Activated T-helper 1 cell treated with anti-CD3 and anti-CD28 coated beads, Interleukin-2, amount 50 U/mL, for 16 hours (primary cell): ENCODE data around the gene OXLD1.
"Not testable (repeated sequence)": the region's sequence is repeated elsewhere in the genome, so short reads cannot be mapped to it uniquely, and the experiment has no call there.

Experiments
- DNase-seq, 2 donors: peaks; one replicate each; pipeline ENCODE4 v3.0.0-alpha.2; 2020; ENCODE audit warnings: low read depth in 1 of 2, low spot score in 1 of 2

OXLD1 gene

DNA sequence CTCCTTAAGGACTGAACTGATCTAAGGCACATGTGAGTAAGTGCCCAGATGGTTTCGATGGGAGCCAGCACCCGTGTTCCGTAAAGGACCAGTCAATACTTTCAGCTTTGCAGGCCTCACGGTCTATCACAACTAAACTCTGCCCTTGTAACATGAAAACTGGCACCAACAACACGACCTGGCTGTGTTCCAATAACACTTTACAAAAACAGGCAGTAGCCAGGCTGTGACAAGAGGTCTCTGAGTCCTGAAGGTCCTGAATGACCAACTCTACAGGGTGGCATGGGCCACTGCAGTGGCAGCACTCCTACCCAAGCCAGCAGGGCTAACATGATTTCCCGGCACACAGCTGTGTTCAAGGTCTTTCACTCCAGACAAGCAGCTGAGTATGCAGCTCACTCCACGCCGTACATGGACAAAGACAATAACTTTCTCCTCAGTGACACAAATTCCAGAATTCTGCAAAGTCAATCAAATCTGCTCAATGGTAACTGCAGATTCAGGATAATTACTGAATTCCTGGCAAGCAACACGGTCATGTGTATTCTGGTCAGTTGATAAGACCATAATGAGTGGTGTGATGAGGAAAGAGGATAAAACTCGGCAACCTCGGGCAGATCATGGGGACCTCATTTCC lies 44.8 kb downstream of the OXLD1 start:
- no peak for DNase-seq

DNA sequence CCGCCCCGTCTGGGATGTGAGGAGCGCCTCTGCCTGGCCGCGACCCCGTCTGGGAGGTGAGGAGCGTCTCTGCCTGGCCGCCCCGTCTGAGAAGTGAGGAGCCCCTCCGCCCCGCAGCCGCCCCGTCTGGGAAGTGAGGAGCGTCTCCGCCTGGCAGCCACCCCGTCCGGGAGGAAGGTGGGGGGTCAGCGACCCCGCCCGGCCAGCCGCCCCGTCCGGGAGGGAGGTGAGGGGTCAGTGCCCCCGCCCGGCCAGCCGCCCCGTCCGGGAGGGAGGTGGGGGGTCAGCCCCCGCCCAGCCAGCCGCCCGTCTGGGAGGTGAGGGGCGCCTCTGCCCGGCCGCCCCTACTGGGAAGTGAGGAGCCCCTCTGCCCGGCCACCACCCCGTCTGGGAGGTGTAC lies 48.1 kb downstream of the OXLD1 start:
- DNase-seq = not testable (repeated sequence)

DNA sequence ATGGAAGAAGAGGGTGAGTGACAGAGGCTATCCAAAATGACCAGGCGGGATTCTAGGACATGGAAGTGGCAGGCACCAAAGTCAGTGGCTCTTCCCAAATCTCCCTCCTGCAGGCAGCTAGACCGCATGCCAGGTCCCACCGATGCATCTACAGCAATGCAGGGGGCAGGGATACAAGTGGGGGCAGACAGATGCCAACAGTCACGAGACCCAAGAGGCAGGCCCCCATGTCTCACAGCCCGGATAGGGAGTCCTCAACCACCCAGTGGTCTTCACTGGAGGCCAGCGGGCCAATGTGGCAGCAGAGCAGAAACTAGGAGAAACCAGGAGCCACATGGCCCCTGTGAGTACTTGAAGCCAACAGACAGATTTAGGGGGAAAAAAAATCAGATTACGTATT lies 49.5 kb downstream of the OXLD1 start:
- DNase-seq = no peak

GRCh38 chr17:81615401-81615930 lies 50.9 kb downstream of the OXLD1 start:
- no peak for DNase-seq
